HEK293 (cell line): ENCODE data around the gene GRIK4.

Source experiments
- CTCF ChIA-PET: fragments of 350-600 bp; formaldehyde crosslinking; extraction: SDS; loops from one replicate; lab custom pipeline; 2021; ENCODE audit warnings: antibody characterized with exemption; lab: Yijun Ruan, JAX
- POLR2A ChIA-PET: fragments of 300-600 bp; formaldehyde crosslinking; extraction: SDS; loops from one replicate; lab custom pipeline; 2020; ENCODE audit warnings: antibody characterized with exemption, inconsistent platforms; lab: Yijun Ruan, JAX
- H3K27ac ChIP-seq: fragments of 200-500 bp; sonication (Bioruptor generic); 2 replicates; pipeline ENCODE4 v1.5.1; 2014; ENCODE audit warnings: low read depth, low read length, control low read depth, inconsistent platforms; ENCODE audit errors: extremely low read depth
- H3K36me3 ChIP-seq, 2 experiments: fragments of 200-500 bp in 1 of 2; sonication (Bioruptor generic) in 1 of 2; 1 replicate in 1 of 2; 2 replicates in 1 of 2; pipeline ENCODE4 v1.5.1; 2014 to 2017; ENCODE audit warnings: inconsistent platforms in 2 of 2, low read length in 2 of 2; ENCODE audit not compliant: control insufficient read depth in 2 of 2, insufficient read depth in 1 of 2
- H3K4me1 ChIP-seq: fragments of 200-500 bp; sonication (Bioruptor generic); 2 replicates; pipeline ENCODE4 v1.5.1; 2014; ENCODE audit warnings: mild to moderate bottlenecking, low read length, inconsistent platforms; ENCODE audit not compliant: control insufficient read depth, insufficient read depth
- H3K4me3 ChIP-seq: 2 replicates; pipeline ENCODE4 v1.5.1; 2011; ENCODE audit warnings: low read depth, mild to moderate bottlenecking, control low read depth, low read length, moderate library complexity
- H3K9me3 ChIP-seq: fragments of 200-500 bp; sonication (Bioruptor generic); 2 replicates; pipeline ENCODE4 v1.5.1; 2014; ENCODE audit warnings: low read depth, low read length, inconsistent platforms; ENCODE audit not compliant: control insufficient read depth, insufficient read depth
- CTCF ChIP-seq: fragments of 450-650 bp; formaldehyde crosslinking; IDR thresholded peaks from 2 replicates; pipeline ENCODE4 v1.5.1; 2016; ENCODE audit warnings: missing biosample characterization, missing genetic modification characterization
- FEZF1 ChIP-seq: fragments of 450-650 bp; formaldehyde crosslinking; IDR thresholded peaks from 2 replicates; pipeline ENCODE4 v1.5.1; 2016; ENCODE audit warnings: missing biosample characterization, missing genetic modification characterization
- GLIS1 ChIP-seq: fragments of 450-650 bp; formaldehyde crosslinking; IDR thresholded peaks from 2 replicates; pipeline ENCODE4 v1.5.1; 2016; ENCODE audit warnings: missing biosample characterization, missing genetic modification characterization
- GLIS2 ChIP-seq: fragments of 450-650 bp; formaldehyde crosslinking; IDR thresholded peaks from 2 replicates; pipeline ENCODE4 v1.5.1; 2016; ENCODE audit warnings: missing biosample characterization, missing genetic modification characterization
- PRDM4 ChIP-seq: fragments of 450-650 bp; formaldehyde crosslinking; IDR thresholded peaks from 2 replicates; pipeline ENCODE4 v1.5.1; 2017; ENCODE audit warnings: missing biosample characterization, missing genetic modification characterization
- RBAK ChIP-seq: fragments of 450-650 bp; formaldehyde crosslinking; IDR thresholded peaks from 2 replicates; pipeline ENCODE4 v1.5.1; 2016; ENCODE audit warnings: missing biosample characterization, missing genetic modification characterization
- SCRT1 ChIP-seq: fragments of 450-650 bp; formaldehyde crosslinking; IDR thresholded peaks from 2 replicates; pipeline ENCODE4 v1.5.1; 2016; ENCODE audit warnings: missing biosample characterization, missing genetic modification characterization, borderline replicate concordance
- ZBTB48 ChIP-seq: fragments of 450-650 bp; formaldehyde crosslinking; IDR thresholded peaks from 2 replicates; pipeline ENCODE4 v1.5.1; 2016; ENCODE audit warnings: missing biosample characterization, missing genetic modification characterization
- ZBTB8A ChIP-seq: fragments of 450-650 bp; formaldehyde crosslinking; IDR thresholded peaks from 2 replicates; pipeline ENCODE4 v1.5.1; 2016; ENCODE audit warnings: missing biosample characterization, missing genetic modification characterization
- ZNF10 ChIP-seq: fragments of 450-650 bp; formaldehyde crosslinking; IDR thresholded peaks from 2 replicates; pipeline ENCODE4 v1.5.1; 2017; ENCODE audit warnings: missing biosample characterization, missing genetic modification characterization
- ZNF114 ChIP-seq: fragments of 450-650 bp; formaldehyde crosslinking; IDR thresholded peaks from 2 replicates; pipeline ENCODE4 v1.5.0; 2017; ENCODE audit warnings: missing biosample characterization, missing genetic modification characterization
- ZNF121 ChIP-seq: fragments of 450-650 bp; formaldehyde crosslinking; IDR thresholded peaks from 2 replicates; pipeline ENCODE4 v1.5.1; 2016; ENCODE audit warnings: missing biosample characterization, missing genetic modification characterization
- ZNF223 ChIP-seq: fragments of 450-650 bp; formaldehyde crosslinking; IDR thresholded peaks from 2 replicates; pipeline ENCODE4 v1.5.1; 2016; ENCODE audit warnings: missing biosample characterization, missing genetic modification characterization
- ZNF350 ChIP-seq: fragments of 450-650 bp; formaldehyde crosslinking; IDR thresholded peaks from 2 replicates; pipeline ENCODE4 v1.5.0; 2017; ENCODE audit warnings: missing biosample characterization, mild to moderate bottlenecking, missing genetic modification characterization
- ZNF362 ChIP-seq: fragments of 450-650 bp; formaldehyde crosslinking; IDR thresholded peaks from 2 replicates; pipeline ENCODE4 v1.5.1; 2016; ENCODE audit warnings: missing biosample characterization, missing genetic modification characterization
- ZNF48 ChIP-seq: fragments of 450-650 bp; formaldehyde crosslinking; IDR thresholded peaks from 2 replicates; pipeline ENCODE4 v1.5.1; 2016; ENCODE audit warnings: missing biosample characterization, missing genetic modification characterization
- ZNF488 ChIP-seq: fragments of 450-650 bp; formaldehyde crosslinking; IDR thresholded peaks from 2 replicates; pipeline ENCODE4 v1.5.1; 2016; ENCODE audit warnings: missing biosample characterization, missing genetic modification characterization
- ZNF571 ChIP-seq: fragments of 450-650 bp; formaldehyde crosslinking; IDR thresholded peaks from 2 replicates; pipeline ENCODE4 v1.5.0; 2017; ENCODE audit warnings: missing biosample characterization, missing genetic modification characterization
- ZNF658 ChIP-seq: fragments of 450-650 bp; formaldehyde crosslinking; IDR thresholded peaks from 2 replicates; pipeline ENCODE4; 2016; ENCODE audit warnings: missing biosample characterization, missing genetic modification characterization
- ZNF664 ChIP-seq: fragments of 450-650 bp; formaldehyde crosslinking; IDR thresholded peaks from 2 replicates; pipeline ENCODE4 v1.5.1; 2016; ENCODE audit warnings: missing biosample characterization, missing genetic modification characterization
- ZNF670 ChIP-seq: fragments of 450-650 bp; formaldehyde crosslinking; IDR thresholded peaks from 2 replicates; pipeline ENCODE4 v1.5.1; 2016; ENCODE audit warnings: missing biosample characterization, missing genetic modification characterization, low read depth
- ZNF837 ChIP-seq: fragments of 450-650 bp; formaldehyde crosslinking; IDR thresholded peaks from 2 replicates; pipeline ENCODE4 v1.5.1; 2016; ENCODE audit warnings: missing biosample characterization, missing genetic modification characterization

GRIK4 gene

GRCh38 chr11:120522021-120522420, 10.5 kb downstream of the GRIK4 start:
- CTCF ChIA-PET, result interaction anchor here (0.6 to 1.1 kb wide), 3 partner anchors 11 to 163 kb away, joined by 3 read pairs; no protein-coding TSS in a partner anchor
- Histone ChIP-seq H3K27ac (no peak overlapping the region), H3K4me3 (no peak overlapping the region)
- POLR2A ChIA-PET, result no interaction called here
- TF ChIP-seq CTCF (tag by site-specific recombination) (no peak), GLIS2 (tag by site-specific recombination) (no peak), ZNF121 (no peak), ZNF837 (tag by site-specific recombination) (no peak), ZBTB8A (tag by site-specific recombination) (no peak), FEZF1 (no peak), ZNF571 (tag by site-specific recombination) (no peak), RBAK (tag by site-specific recombination) (no peak)
- TF ChIP-seq, all 188 proteins: peak for 0
- no peaks in the 10 kb centered on the region for H3K36me3 ChIP-seq
- no peaks in the 10 kb centered on the region for H3K9me3 ChIP-seq
- H3K4me1 ChIP-seq, result no peaks in the 10 kb centered on the region

- Histone ChIP-seq H3K27ac (no peak overlapping the region), H3K4me3 (no peak overlapping the region), H3K4me1 (no peaks in the 10 kb centered on the region), H3K36me3 (no peaks in the 10 kb centered on the region), H3K9me3 (no peaks in the 10 kb centered on the region)
- ChIA-PET POLR2A (no interaction called here), CTCF (interaction anchor here (0.6 to 1.0 kb wide), 3 partner anchors 44 to 162 kb away, joined by 3 read pairs; no protein-coding TSS in a partner anchor)
- no peak for TF ChIP-seq ZNF664
- no peak for TF ChIP-seq ZNF658
- no peak for TF ChIP-seq ZNF10 (tag by site-specific recombination)
- no peak for TF ChIP-seq ZNF114
- no peak for TF ChIP-seq ZNF350 (tag by site-specific recombination)
Measured at GRCh38 chr11:120522736-120523135, 11.2 kb downstream of the GRIK4 start.

- CTCF ChIA-PET, result interaction anchor here (0.6 to 1.0 kb wide), 3 partner anchors 104 to 277 kb away, joined by 3 read pairs; no protein-coding TSS in a partner anchor
- Histone ChIP-seq H3K4me1 (no peaks in the 10 kb centered on the region), H3K27ac (no peak overlapping the region), H3K9me3 (no peaks in the 10 kb centered on the region), H3K4me3 (no peak overlapping the region), H3K36me3 (no peaks in the 10 kb centered on the region)
- TF ChIP-seq ZNF223 (tag by site-specific recombination), result no peak
- no peak for TF ChIP-seq ZNF670
- TF ChIP-seq SCRT1 (tag by site-specific recombination), result no peak
- TF ChIP-seq ZBTB48 (tag by site-specific recombination), result no peak
- no peak for TF ChIP-seq ZNF362 (tag by site-specific recombination)
- no peak for TF ChIP-seq ZNF488 (tag by site-specific recombination)
- TF ChIP-seq PRDM4 (tag by site-specific recombination), result no peak
- TF ChIP-seq GLIS1, result 0 out of 2 replicates have a peak, but pooled peaks have one; percentile 19
- TF ChIP-seq ZNF48, result no peak
- POLR2A ChIA-PET, result no interaction called here
Measured at GRCh38 chr11:120523196-120523595, 11.6 kb downstream of the GRIK4 start.
